HG03520 (cell line): ENCODE measurements around the gene ZNF302.
"Not testable (repeated sequence)": the region's sequence is repeated elsewhere in the genome, so short reads cannot be mapped to it uniquely, and the experiment has no call there.

Source experiments
- ATAC-seq: cut with Tn5 transposase; IDR thresholded peaks from one replicate; pipeline ENCODE4 v1.9.1; 2021; ENCODE audit warnings: mild to moderate bottlenecking, moderate library complexity; ENCODE audit not compliant: unreplicated experiment

The ZNF302 gene

GRCh38 chr19:34671972-34672371 is 5.5 kb upstream of the ZNF302 start:
- ATAC-seq, result no peak

- ATAC-seq, result no peak
Observed at GRCh38 chr19:34673590-34673989, 3.9 kb upstream of the ZNF302 start.

GRCh38 chr19:34675250-34675649 is 2.2 kb upstream of the ZNF302 start:
- ATAC-seq, result no peak

- ATAC-seq, result no peak
Observed at GRCh38 chr19:34675919-34676318, 1.6 kb upstream of the ZNF302 start.

GRCh38 chr19:34676697-34677385 is 637 bp upstream of the ZNF302 start, which contains the start of gene SCGB2B2:
TSS of gene SCGB2B2 (minus strand) at chr19:34677159. CDS start at chr19:34594563, 82,596 bp downstream.
- ATAC-seq, result peak; percentile 41

GRCh38 chr19:34678085-34678412 is 571 bp downstream of the ZNF302 start:
- no peak for ATAC-seq

- ATAC-seq, result no peak
Observed at GRCh38 chr19:34678421-34678820, 943 bp downstream of the ZNF302 start.

- ATAC-seq, result no peak
Observed at GRCh38 chr19:34681478-34681877, 4.0 kb downstream of the ZNF302 start.

GRCh38 chr19:34685266-34685665 is 7.8 kb downstream of the ZNF302 start:
- ATAC-seq, result not testable (repeated sequence)

GRCh38 chr19:34686455-34686854 is 9.0 kb downstream of the ZNF302 start:
- no peak for ATAC-seq

GRCh38 chr19:34687348-34687747 is 9.9 kb downstream of the ZNF302 start:
- no peak for ATAC-seq

GRCh38 chr19:34688592-34688991 is 11.1 kb downstream of the ZNF302 start:
- ATAC-seq, result no peak

GRCh38 chr19:34690372-34690771 is 12.9 kb downstream of the ZNF302 start:
- no peak for ATAC-seq

GRCh38 chr19:34692549-34692948 is 15.1 kb downstream of the ZNF302 start:
- ATAC-seq, result no peak

GRCh38 chr19:34707661-34708060 is 30.2 kb downstream of the ZNF302 start:
- no peak for ATAC-seq

- no peak for ATAC-seq
Observed at GRCh38 chr19:34711890-34712289, 34.4 kb downstream of the ZNF302 start.

GRCh38 chr19:34712395-34713261 is 35.1 kb downstream of the ZNF302 start:
- ATAC-seq, result no peak

- no peak for ATAC-seq
Observed at GRCh38 chr19:34713262-34713637, 35.8 kb downstream of the ZNF302 start.

GRCh38 chr19:34715357-34715756 is 37.9 kb downstream of the ZNF302 start:
- no peak for ATAC-seq

GRCh38 chr19:34722353-34722752 is 44.9 kb downstream of the ZNF302 start:
- no peak for ATAC-seq

GRCh38 chr19:34725400-34725799 is 47.9 kb downstream of the ZNF302 start:
- no peak for ATAC-seq
